PFSK-1 (cell line): ENCODE results near the gene NAV3.

Experiments used
- POLR2AphosphoS5 ChIP-seq: IDR thresholded peaks from 2 replicates; pipeline ENCODE4 v1.6.1; 2012; ENCODE audit warnings: low read depth, mild to moderate bottlenecking, control low read depth, low read length, moderate library complexity
- REST ChIP-seq, 2 experiments: IDR thresholded peaks; 2 replicates each; pipeline versions ENCODE4 v1.6.1 to v1.8.0; 2011 to 2012; ENCODE audit warnings: low read depth in 2 of 2, low read length in 2 of 2, control low read depth in 1 of 2, inconsistent platforms in 1 of 2, mild to moderate bottlenecking in 1 of 2, moderate library complexity in 1 of 2; ENCODE audit not compliant: insufficient read depth in 1 of 2

- TF ChIP-seq REST (IDR thresholded peaks at IDR 0.05; ENCODE audit: insufficient read depth in 1 of 2, low read depth in 2 of 2, low read length in 2 of 2) (no peak), POLR2AphosphoS5 (no peak)
These were observed 396.1 kb downstream of the NAV3 start for GRCh38 chr12:78226763-78227162.
